GM21381 (cell line): ENCODE measurements around the gene CLEC14A.

Experiments used
- ATAC-seq: cut with Tn5 transposase; IDR thresholded peaks from one replicate; pipeline ENCODE4 v1.9.1; 2021; ENCODE audit warnings: mild to moderate bottlenecking, moderate library complexity; ENCODE audit not compliant: unreplicated experiment

CLEC14A gene, protein sequence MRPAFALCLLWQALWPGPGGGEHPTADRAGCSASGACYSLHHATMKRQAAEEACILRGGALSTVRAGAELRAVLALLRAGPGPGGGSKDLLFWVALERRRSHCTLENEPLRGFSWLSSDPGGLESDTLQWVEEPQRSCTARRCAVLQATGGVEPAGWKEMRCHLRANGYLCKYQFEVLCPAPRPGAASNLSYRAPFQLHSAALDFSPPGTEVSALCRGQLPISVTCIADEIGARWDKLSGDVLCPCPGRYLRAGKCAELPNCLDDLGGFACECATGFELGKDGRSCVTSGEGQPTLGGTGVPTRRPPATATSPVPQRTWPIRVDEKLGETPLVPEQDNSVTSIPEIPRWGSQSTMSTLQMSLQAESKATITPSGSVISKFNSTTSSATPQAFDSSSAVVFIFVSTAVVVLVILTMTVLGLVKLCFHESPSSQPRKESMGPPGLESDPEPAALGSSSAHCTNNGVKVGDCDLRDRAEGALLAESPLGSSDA

DNA sequence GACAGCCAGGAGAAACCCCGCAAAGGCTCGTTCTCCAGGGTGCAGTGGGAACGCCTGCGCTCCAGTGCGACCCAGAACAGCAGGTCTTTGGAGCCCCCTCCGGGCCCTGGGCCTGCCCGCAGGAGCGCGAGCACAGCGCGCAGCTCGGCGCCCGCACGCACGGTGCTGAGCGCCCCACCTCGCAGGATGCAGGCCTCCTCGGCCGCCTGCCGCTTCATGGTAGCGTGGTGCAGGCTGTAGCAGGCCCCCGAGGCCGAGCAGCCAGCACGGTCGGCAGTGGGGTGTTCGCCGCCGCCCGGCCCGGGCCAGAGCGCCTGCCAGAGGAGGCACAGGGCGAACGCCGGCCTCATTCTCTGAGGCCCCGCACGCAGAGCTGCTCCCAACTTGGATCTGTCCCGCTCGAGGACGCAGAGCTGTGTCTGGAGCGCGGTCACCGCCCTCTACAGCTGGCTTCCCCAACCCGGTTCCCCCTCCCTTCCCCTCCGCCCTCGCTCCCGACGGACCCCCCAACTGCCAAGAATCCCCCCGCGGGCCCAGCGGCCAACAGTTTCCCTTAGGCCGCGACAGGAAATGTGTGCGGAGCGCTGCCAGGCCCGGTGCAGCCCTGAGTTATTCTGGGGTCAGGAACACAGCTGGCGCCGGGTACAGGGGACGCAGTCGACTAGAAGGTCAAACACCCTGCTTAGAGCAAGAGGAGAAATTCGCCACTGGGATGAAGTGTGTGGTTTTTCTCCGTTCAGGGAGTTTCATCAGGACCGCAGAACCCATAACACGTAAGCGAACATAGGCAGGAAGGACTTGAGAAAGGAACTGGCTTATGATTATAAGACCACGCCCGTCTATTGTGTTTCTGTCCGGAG, at the start of gene CLEC14A:
TSS of gene CLEC14A (minus strand) at position 421 of the 860 bp plus-strand sequence. CDS start at position 350, 71 bp downstream.
- no peak for ATAC-seq

DNA sequence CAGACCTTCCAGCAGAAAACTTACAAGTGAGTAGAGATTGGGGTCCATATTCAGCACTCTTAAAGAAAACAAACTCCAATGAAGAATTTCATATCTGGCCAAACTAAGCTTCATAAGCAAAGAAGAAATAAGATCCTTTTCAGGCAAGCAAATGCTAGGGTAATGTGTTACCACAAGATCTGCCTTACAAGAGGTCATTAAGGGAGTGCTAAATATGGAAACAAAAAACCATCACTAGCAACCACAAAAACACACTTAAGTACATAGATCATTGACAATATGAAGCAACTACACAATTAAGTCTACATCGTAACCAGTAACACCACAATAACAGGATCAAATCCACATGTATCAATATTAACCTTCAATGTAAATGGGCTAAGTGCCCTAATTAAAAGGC, 47.1 kb upstream of the CLEC14A start:
- ATAC-seq, result no peak

DNA sequence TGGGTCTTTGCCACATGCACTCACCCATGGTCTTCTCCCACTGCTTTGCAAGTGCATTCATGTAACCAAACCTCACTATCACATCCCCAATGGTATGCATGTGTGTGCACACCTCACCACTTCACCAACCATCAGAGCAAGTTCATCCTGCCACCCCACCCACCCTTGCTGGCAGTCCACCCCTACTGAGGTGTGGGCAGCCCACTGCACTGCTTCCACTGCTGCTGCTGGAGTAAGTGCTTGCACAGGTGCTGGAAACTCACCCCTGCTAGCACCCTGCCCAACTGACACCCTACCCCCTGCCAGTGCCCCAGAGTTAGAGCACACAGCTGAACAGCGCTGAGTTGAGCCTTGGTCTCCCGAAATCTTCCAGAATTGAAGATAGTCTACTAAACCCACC, 46.1 kb upstream of the CLEC14A start:
- ATAC-seq, result no peak

DNA sequence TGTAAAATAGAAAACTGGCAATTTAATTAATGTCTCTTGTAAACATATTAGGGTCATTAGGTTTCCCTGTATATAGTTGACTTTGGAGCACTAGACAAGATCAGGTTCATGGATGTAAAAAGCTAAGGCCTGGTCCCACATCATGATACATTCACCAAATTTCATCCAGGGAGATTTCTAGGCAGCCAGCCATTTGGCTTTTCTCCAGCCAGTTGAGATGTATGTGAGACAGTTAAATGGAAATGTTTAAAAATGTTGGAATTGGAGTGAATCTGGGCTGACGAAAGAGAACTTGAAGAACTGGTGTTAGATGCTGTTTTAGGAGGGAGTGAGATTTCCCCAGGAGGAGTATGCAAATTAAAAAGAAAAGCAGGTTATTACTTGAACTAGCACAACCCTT, 41.8 kb upstream of the CLEC14A start:
- no peak for ATAC-seq

DNA sequence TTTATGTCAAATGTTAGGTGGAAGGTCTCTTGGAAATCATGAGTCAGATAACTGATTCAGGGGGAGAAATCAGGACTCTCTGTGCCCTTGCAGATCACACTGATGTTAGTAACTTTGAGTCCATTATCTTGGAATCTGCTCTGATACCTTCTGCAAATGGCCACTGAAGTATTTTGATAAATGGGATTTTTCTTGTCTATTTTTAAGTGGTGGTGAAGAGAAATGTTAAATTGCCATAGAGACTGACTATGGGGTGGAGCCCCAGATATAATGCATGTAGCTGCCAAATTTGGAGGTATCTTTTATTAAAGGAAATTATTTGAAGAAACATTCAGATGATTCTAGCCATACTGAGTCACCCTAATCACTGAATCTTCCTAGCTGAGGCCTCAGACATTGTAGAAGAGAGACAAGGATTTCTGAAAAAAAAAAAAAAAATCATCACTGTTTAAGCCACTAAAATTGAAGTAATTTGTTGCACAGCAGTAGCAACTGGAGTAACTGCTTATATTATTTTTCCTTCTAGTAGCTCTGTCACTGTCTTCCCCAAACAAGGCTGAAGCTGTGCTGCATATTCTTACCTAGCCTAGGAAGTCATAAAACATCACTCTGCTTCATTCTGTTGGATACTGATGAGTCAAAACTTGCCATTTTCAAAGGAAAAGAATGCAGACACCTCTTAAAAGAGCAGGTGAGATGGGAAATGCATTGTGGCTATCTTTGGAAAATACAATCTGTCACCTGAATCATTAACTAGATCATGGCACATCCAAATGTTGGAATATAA, 36.0 kb upstream of the CLEC14A start:
- no peak for ATAC-seq

DNA sequence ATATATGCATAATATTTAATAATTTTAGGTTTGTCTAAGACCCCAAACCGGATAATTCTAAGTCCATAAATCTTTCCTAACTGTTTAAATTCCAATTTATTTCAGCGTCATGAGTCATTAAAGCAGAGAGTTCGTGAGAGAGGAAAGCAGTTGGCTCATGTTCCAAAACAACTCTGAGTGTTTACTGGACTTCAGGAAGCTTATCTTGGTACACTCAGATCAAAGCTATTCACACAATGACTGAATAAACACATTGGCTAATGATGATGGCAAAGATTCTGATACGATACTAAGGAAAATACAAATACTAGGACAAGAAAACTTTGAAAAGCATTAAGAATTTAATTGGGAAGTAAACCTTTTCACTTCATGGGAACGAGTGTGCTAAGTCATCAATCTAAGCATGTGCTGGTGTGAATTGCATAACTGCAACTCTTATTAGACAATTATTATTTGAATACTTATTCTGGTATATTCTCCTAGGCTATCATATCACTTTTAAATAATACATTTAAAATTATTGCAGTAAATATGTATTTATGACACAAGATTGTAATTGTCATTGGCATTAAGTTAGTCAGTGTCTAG, 34.8 kb upstream of the CLEC14A start:
- ATAC-seq, result no peak

DNA sequence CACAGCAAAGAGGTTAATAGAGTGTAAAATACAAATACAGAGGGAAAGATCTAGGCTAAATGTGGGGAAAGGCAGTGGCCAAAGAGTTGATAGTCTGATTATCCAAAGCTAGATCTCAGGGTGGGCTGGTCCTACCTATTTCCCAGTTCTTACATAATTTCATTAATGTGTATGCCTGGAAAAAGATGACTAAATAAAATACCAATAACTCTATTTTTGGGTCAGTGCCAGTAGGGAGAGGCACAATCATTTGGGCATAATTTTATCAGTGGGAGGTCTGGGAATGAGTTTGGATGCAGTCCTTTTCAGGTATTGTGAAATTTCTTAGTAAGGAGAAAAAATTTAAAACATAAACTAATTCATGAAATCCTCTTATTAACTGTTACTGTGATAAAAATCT, 30.6 kb upstream of the CLEC14A start:
- no peak for ATAC-seq

DNA sequence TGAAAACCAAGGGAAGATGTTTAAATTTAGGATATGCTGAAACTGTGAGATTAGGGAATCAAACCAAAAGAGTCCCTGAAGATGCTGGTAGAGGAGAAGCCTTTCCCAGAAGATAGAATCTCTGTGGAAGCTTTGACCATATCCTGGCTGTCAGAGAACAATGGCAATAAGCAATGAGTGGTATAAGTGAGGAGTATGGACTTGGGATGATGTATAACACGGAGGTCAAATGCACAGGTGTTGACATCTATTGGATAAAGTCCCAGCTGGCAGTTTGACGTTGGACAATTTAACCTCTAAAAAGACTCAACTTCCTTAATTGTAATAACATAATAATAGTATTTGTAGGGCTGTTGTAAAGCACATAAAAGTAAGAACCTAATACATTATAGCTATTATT, 30.1 kb upstream of the CLEC14A start:
- no peak for ATAC-seq

DNA sequence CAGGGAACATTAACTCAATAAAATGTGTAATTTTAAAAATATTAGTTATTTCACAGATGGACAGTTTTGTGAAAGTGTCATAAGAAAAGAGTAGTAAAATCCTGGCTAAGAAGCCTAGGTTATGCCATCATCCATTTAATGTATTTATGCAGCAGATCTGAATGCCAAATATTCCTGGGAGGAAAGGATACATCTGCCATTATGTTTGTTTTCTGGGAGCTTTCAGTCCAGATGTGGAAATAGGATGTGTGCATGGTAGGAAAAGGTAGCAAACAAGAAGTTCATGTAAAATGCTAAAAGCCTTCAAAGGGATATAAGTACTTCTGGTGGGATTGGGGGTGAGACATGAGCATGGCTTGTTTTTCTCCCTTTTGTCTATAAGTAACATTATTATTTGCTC, 27.0 kb upstream of the CLEC14A start:
- no peak for ATAC-seq

DNA sequence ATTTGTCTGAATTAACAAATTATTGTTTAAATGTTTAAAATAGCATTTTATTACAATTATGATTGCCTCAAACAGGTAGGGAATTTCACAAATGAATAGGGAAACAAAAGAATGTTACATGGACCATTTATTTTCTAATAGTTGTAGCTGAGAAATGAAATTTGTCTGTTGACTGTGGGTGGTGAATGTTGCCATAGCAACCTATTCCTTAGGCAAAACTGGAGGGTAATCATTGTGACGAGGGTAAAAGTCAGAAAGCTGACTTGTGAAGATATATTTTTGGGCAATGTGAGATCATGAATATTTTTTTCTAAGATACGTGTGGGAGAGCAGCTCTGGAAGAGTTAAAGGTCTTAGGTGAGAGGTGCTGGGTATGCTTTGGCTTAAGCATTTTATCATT, 24.2 kb upstream of the CLEC14A start:
- ATAC-seq, result no peak

DNA sequence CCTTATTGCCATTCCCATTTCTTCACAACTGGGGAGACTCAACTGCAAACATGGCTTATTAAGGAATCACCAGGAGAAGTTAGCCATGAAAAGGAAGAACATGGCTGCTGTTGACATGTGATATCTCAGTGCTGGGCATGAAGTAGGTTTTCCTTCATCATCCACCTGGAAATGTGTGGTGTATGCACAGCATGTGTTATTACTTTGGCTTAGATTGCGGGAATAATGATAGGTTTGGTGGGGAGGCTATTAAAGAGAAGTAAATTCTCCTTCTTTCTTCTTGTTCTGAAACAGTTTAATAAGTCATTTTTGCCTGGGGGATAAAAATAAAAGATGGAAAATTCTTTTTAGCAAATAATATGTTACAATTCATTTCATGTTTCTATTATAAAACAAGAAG, 23.7 kb upstream of the CLEC14A start:
- ATAC-seq, result no peak

DNA sequence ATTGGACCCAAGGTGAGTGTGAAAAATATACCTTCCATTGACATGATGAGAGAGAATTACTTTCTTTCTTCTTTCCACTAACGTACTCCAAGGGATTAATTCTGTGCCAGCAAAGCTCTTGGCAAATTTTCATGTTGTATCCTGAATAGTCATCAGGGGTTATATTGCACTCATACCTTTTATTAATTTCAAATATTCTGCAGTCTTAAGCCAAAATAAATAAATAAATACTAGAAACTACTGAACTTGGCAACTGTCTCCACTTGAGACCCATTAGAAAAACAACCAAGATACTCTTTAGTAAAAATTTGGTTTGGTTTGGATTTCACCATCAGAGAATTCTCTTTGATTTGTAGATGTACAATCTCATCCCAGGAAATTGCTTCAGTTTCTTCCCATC, 22.1 kb upstream of the CLEC14A start:
- ATAC-seq, result no peak

DNA sequence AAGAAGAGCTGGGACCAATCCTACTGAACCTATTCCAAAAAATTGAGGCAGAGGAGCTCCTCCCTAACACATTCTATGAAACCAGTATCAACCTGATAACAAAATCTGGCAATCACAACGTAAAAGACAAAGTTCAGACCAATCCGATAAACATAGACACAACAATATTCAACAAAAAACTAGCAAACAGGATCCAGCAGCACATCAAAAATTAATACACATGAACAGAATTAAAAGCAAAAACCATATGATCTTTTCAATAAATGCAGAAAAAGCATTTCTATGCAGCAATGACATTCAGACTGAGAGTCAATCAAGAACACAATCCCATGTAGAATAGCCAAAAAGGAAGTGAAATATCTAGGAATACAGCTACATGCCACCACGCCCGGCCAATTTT, 7.0 kb upstream of the CLEC14A start:
- no peak for ATAC-seq

DNA sequence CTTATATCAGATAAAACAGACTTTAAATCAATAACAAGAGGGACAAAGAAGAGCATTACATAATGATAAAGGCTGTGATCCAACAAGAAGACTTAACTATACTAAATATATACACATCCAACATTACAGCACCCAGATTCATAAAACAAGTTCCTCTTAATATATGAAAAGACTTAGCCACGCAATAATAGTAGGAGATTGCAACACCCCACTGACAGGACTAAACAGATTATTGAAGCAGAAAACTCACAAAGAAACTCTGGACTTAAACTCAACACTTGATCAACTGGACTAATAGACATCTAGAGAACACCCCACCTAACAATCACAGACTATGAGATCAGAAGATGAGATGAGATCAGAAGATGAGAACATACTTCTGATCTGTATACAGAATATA, 5.7 kb upstream of the CLEC14A start:
- ATAC-seq, result no peak

DNA sequence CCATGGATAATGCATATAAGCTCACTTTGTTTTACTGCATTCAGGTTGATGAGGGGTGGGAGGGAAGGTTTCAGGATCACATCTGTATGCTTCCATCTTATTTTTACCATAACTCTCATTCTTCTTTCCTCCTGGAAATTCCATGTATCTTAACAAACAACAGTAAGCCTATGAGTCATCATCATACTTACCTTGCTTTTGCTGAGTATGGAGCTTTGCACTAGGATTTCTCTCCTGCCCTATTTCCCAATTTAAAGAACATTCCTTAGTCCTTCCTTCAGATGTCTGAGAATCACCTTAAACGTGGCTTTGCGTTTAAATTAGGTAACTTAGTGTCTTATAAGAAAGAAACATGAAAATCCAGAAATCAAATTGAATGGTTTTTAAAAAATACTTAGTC, 1.6 kb upstream of the CLEC14A start:
- ATAC-seq, result no peak

DNA sequence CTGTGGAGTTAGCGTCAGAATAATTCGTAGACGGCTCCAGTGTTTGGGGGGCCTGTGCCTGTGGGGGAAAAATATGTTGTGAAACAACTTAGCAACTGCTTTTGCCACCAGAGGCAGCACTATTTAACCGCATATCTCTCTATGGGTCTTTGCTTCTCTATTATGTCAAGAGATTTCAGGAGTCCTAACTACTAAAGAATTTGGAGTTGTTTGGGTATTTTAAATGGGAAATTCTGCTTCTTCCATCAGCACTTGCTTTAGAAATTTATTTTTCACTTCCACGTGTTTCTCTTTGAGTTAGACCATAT, 594 bp upstream of the CLEC14A start:
- ATAC-seq, result no peak

DNA sequence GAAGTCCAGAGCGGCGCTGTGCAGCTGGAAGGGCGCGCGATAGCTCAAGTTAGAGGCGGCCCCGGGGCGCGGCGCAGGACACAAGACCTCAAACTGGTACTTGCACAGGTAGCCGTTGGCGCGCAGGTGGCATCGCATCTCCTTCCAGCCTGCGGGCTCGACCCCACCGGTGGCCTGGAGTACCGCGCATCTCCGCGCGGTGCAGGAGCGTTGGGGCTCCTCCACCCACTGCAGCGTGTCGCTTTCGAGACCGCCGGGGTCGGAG, 553 bp downstream of the CLEC14A start:
- ATAC-seq, result no peak

DNA sequence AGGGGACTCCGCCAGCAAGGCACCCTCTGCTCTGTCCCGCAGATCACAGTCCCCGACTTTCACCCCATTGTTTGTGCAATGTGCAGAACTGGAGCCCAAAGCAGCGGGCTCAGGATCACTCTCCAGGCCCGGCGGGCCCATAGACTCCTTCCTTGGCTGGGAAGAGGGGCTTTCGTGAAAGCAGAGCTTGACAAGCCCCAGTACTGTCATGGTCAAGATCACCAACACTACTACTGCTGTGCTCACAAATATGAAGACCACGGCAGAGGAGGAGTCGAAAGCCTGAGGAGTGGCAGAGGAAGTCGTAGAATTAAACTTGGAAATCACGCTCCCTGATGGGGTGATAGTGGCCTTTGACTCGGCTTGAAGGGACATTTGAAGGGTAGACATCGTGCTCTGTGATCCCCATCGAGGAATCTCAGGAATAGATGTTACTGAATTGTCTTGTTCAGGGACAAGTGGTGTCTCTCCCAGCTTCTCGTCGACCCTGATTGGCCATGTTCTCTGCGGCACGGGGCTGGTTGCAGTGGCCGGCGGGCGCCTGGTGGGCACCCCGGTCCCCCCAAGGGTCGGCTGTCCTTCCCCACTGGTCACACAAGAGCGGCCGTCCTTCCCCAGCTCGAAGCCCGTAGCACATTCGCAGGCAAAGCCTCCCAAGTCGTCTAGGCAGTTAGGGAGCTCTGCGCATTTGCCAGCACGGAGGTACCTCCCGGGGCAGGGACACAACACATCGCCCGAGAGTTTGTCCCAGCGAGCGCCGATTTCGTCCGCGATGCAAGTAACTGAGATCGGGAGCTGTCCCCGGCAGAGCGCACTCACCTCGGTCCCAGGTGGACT, 1.1 kb downstream of the CLEC14A start:
- ATAC-seq, result no peak

DNA sequence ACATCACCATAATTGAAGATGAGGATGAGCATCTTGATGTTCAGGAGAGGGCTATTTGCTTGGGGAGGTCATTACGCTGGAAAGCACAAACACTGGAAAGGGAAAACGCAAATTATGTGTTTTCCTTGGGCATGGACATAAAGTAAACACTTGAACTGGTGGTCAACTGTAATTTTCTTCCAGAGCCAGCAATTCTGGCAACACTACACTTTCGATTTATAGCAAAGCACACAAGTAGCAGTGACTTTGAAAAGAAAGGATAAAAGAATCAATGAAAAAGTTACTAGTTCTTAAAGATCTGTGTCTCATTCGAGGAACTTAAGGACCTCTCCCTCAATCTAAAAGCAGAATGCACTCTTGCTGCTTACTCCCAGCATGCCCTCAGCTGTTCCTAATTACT, 2.2 kb downstream of the CLEC14A start:
- no peak for ATAC-seq

DNA sequence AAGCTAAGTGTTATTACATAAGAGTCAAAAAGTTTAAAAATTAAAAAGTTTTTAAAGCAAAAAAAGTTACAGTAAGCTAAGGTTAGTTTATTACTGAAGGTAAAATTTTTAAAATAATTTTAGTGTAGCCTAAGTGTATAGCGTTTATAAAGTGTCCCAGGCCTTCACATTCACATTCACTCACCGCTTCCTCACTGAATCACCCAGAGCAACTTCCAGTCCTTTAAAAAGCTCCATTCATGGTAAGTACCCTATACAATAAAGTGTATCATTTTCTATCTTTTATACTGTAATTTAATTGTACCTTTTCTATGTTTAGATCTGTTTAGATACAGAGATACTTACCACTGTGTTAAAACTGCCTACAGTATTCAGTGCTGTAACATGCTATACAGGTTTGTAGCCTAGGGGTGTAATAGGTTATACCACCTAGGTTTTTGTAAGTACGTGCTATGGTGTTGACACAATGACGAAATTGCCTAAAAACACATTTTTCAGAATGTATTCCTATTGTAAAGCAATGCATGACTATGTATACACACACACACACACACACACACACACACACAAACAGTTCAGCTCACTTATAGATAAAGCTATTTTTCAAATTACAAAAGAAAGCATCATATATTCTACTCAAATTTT, 3.7 kb downstream of the CLEC14A start:
- no peak for ATAC-seq
